Measurements from ENCODE around the gene BNIPL.

BNIPL gene

GRCh38 chr1:151000408-151000807 lies 36.0 kb upstream of the BNIPL start:
- TF ChIP-seq REST (IDR thresholded peaks at IDR 0.05; ENCODE audit: insufficient replicate concordance, low read depth), result no peak
- TF ChIP-seq GABPA (IDR thresholded peaks at IDR 0.05; ENCODE audit: low read depth), result no peak
- TF ChIP-seq CTCF (IDR thresholded peaks at IDR 0.05; ENCODE audit: insufficient read depth, low read length), result no peak
- no peak for TF ChIP-seq SPI1 (IDR thresholded peaks at IDR 0.05; ENCODE audit: borderline replicate concordance, low read depth)
- no peak for TF ChIP-seq POLR2AphosphoS5 (IDR thresholded peaks at IDR 0.05; ENCODE audit: low read depth)
- H3K4me3 ChIP-seq (replicated peaks; ENCODE audit: insufficient read depth, low read length), result no peak overlapping the region
- H3K27me3 ChIP-seq (ENCODE audit: insufficient read depth, poor library complexity, severe bottlenecking), result no peaks in the 10 kb centered on the region
- no peak for DNase-seq (ENCODE audit: low read depth in 1 of 2, low spot score in 1 of 2)
- H3K27ac ChIP-seq (replicated peaks), result no peak overlapping the region

- peak; percentile 72 to 82 for DNase-seq (ENCODE audit: low read depth in 1 of 2, low spot score in 1 of 2)
- H3K27ac ChIP-seq (replicated peaks), result peak overlapping the region; percentile 50
- no peak for TF ChIP-seq CTCF (IDR thresholded peaks at IDR 0.05; ENCODE audit: insufficient read depth, low read length)
- 0 out of 2 replicates have a peak, but pooled peaks have one; percentile 38 for TF ChIP-seq SPI1 (IDR thresholded peaks at IDR 0.05; ENCODE audit: borderline replicate concordance, low read depth)
- TF ChIP-seq POLR2AphosphoS5 (IDR thresholded peaks at IDR 0.05; ENCODE audit: low read depth), result 0 out of 2 replicates have a peak, but pooled peaks have one; percentile 24
- TF ChIP-seq REST (IDR thresholded peaks at IDR 0.05; ENCODE audit: insufficient replicate concordance, low read depth), result no peak
- TF ChIP-seq GABPA (IDR thresholded peaks at IDR 0.05; ENCODE audit: low read depth), result no peak
- H3K27me3 ChIP-seq (ENCODE audit: insufficient read depth, poor library complexity, severe bottlenecking), result no peaks in the 10 kb centered on the region
- no peak overlapping the region for H3K4me3 ChIP-seq (replicated peaks; ENCODE audit: insufficient read depth, low read length)
Measured at GRCh38 chr1:151001602-151002001, 34.8 kb upstream of the BNIPL start.

- TF ChIP-seq GABPA (IDR thresholded peaks at IDR 0.05; ENCODE audit: low read depth), result no peak
- no peaks in the 10 kb centered on the region for H3K27me3 ChIP-seq (ENCODE audit: insufficient read depth, poor library complexity, severe bottlenecking)
- H3K4me3 ChIP-seq (replicated peaks; ENCODE audit: insufficient read depth, low read length), result no peak overlapping the region
- H3K27ac ChIP-seq (replicated peaks), result peak overlapping the region; percentile 50
- peak in 1 of 2 experiments; percentile 64 for DNase-seq (ENCODE audit: low read depth in 1 of 2, low spot score in 1 of 2)
Measured at GRCh38 chr1:151002051-151002450, 34.3 kb upstream of the BNIPL start.

GRCh38 chr1:151002611-151003010 lies 33.8 kb upstream of the BNIPL start:
- DNase-seq (ENCODE audit: low read depth in 1 of 2, low spot score in 1 of 2), result no peak
- H3K4me3 ChIP-seq (replicated peaks; ENCODE audit: insufficient read depth, low read length), result no peak overlapping the region
- TF ChIP-seq SPI1 (IDR thresholded peaks at IDR 0.05; ENCODE audit: borderline replicate concordance, low read depth), result no peak
- TF ChIP-seq GABPA (IDR thresholded peaks at IDR 0.05; ENCODE audit: low read depth), result no peak
- TF ChIP-seq POLR2AphosphoS5 (IDR thresholded peaks at IDR 0.05; ENCODE audit: low read depth), result no peak
- no peak for TF ChIP-seq CTCF (IDR thresholded peaks at IDR 0.05; ENCODE audit: insufficient read depth, low read length)
- no peak for TF ChIP-seq REST (IDR thresholded peaks at IDR 0.05; ENCODE audit: insufficient replicate concordance, low read depth)
- no peaks in the 10 kb centered on the region for H3K27me3 ChIP-seq (ENCODE audit: insufficient read depth, poor library complexity, severe bottlenecking)
- H3K27ac ChIP-seq (replicated peaks), result peak overlapping the region; percentile 50

All from HL-60 (cell line).